Ovary (tissue), 9 donors: ENCODE data around the gene XCL2. TPM values are rescaled to one million over a fixed set of nuclear protein-coding genes. Genes with fewer than 3 reads are reported as not detected.

Source experiments
- DNase-seq, 5 donors: peaks; one replicate each; pipeline ENCODE4 v3.0.0-alpha.2; 2019 to 2020
- H3K27ac ChIP-seq, 2 donors: fragments of 200-600 bp; one replicate each; pipeline versions ENCODE4 v1.5.1 to v1.8.0; 2019 to 2022
- H3K27me3 ChIP-seq: fragments of 200-600 bp; one replicate; pipeline ENCODE4 v1.8.0; 2022
- H3K36me3 ChIP-seq: fragments of 200-600 bp; sonication (generic); one replicate; pipeline ENCODE4 v1.5.1; 2019
- H3K4me1 ChIP-seq: one replicate; pipeline ENCODE4 v1.8.1; 2013; ENCODE audit warnings: mild to moderate bottlenecking, moderate library complexity; ENCODE audit not compliant: insufficient read depth
- H3K4me3 ChIP-seq: fragments of 200-600 bp; sonication (generic); one replicate; pipeline ENCODE4 v1.5.1; 2017
- H3K9me3 ChIP-seq, 2 donors: fragments of 200-600 bp in 1 of 2; sonication (generic) in 1 of 2; one replicate each; pipeline versions ENCODE4 v1.5.1 to v1.8.1; 2013 to 2019; ENCODE audit warnings: mild to moderate bottlenecking in 1 of 2, moderate library complexity in 1 of 2
- EP300 ChIP-seq: sonication (generic); formaldehyde crosslinking; IDR thresholded peaks from one replicate; pipeline ENCODE4 v1.6.1; 2017; ENCODE audit warnings: antibody characterized with exemption
- POLR2A ChIP-seq: fragments of 450-650 bp; IDR thresholded peaks from one replicate; pipeline ENCODE4 v1.6.1; 2017; ENCODE audit warnings: antibody characterized with exemption, mild to moderate bottlenecking, moderate library complexity
- WGBS, 3 donors: extraction: QIAGEN DNeasy Blood & Tissue Kit in 1 of 3; methylation state at CpG; one replicate each; pipeline versions ENCODE4 v1.1.5 to v1.1.7; 2013 to 2017; 5-methylcytosine and 5-hydroxymethylcytosine counted together
- intact Hi-C, 4 donors: fragments of 100-400 bp; cut with DNase I; formaldehyde crosslinking; loops; one replicate each; pipeline versions ENCODE4 v1.11.0 to v1.15.1; 2022 to 2023
- polyA plus RNA-seq, 2 donors: library from polyadenylated mRNA; stranded (reverse); fragments of 200-250 nt in 1 of 2; fragments of 350-450 nt in 1 of 2; fragmentation: Illumina TruSeq in 1 of 2; extraction: RNeasy Lipid Tissue Mini Kit (QIAGEN cat#74804) in 1 of 2; gene quantifications; one replicate each; pipeline ENCODE4 v1.2.3, GENCODE V29; 2013 to 2014
- total RNA-seq, 7 donors: library from RNA; depleted of rRNA in 2 of 7; stranded (reverse); fragments of >200 nt in 2 of 7; fragmentation: NEBNext Ultra II Directional in 3 of 7; extraction: Animal tissue kit (Norgen Biotek cat#: 25700) in 3 of 7; gene quantifications; one replicate each; pipeline versions ENCODE4 v1.1.0 to v1.2.4, GENCODE V29; 2016 to 2023
- TF ChIP-seq, protein P1 (sequence below), 3 donors: fragments of 450-650 bp in 2 of 3; fragments of 200-600 bp in 1 of 3; IDR thresholded peaks; one replicate each; pipeline versions ENCODE4 v1.5.1 to v1.8.0; 2016 to 2022; ENCODE audit warnings: antibody characterized with exemption in 3 of 3, mild to moderate bottlenecking in 1 of 3
- donor health status: DM: no; HTN: no; CAD: no; lungs with moderate emphysema.
- donor health status: DM: no; HTN: no; CAD: no.
- donor health status: Bipolar disorder and iron deficiency.
- donor health status: DM: yes; HTN: yes; CAD: no.
- donor health status: DM: no; HTN: no; CAD: no.
- donor health status: DM: yes; HTN: yes; CAD: no.

The XCL2 gene
- total and polyA plus RNA-seq, 9 donors = 0.48 to 3.9 (median 0.70) TPM; not detected in 3

DNA sequence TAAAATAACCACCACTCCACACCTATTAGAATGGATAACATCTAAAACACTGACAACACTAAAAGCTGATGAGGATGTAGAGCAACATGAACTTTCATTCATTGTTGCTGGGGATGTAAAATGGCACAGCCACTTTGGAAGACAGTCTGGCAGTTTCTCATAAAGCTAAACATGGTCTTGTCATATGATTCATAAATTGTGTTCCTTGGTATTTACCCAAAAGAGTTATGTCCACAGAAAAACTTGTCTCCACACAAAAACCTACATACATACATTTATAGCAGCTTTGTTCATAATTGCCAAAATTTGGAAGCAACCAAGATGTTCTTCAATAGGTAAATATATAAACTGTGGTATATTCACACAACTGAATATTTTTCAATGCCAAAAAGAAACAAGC, 16.6 kb upstream of the XCL2 start:
- no peaks in the 10 kb centered on the region for H3K27me3 ChIP-seq
- H3K4me3 ChIP-seq = no peak overlapping the region
- intact Hi-C loops = no loop called here
- no peak for DNase-seq
- no peaks in the 10 kb centered on the region for H3K36me3 ChIP-seq
- no peaks in the 10 kb centered on the region for H3K9me3 ChIP-seq
- no peaks in the 10 kb centered on the region for H3K4me1 ChIP-seq
- no peak for TF ChIP-seq EP300
- TF ChIP-seq POLR2A = no peak
- TF ChIP-seq, protein P1, sequence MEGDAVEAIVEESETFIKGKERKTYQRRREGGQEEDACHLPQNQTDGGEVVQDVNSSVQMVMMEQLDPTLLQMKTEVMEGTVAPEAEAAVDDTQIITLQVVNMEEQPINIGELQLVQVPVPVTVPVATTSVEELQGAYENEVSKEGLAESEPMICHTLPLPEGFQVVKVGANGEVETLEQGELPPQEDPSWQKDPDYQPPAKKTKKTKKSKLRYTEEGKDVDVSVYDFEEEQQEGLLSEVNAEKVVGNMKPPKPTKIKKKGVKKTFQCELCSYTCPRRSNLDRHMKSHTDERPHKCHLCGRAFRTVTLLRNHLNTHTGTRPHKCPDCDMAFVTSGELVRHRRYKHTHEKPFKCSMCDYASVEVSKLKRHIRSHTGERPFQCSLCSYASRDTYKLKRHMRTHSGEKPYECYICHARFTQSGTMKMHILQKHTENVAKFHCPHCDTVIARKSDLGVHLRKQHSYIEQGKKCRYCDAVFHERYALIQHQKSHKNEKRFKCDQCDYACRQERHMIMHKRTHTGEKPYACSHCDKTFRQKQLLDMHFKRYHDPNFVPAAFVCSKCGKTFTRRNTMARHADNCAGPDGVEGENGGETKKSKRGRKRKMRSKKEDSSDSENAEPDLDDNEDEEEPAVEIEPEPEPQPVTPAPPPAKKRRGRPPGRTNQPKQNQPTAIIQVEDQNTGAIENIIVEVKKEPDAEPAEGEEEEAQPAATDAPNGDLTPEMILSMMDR (IDR thresholded peaks at IDR 0.05) = no peak
- no peak overlapping the region for H3K27ac ChIP-seq

DNA sequence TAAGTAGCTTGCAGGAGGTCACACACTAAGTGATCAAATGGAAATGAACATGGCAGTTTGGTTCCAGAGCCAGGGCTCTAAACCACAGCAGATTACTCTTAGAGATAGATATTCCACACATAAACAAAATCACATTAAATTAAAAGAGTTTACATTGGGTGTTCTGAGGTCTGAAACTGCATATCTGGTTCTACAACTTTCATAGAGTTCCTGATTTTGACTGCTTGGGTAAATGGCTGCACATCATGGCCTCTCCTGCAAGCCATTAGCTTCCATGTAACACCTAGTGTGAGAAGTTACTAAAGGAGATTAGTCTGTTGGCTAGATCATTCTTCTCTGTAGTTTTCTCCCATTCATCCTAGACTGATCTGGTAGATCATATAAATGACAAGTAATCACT, 12.8 kb upstream of the XCL2 start:
- H3K9me3 ChIP-seq = no peaks in the 10 kb centered on the region
- TF ChIP-seq POLR2A (no peak), EP300 (no peak)
- TF ChIP-seq, protein P1 (IDR thresholded peaks at IDR 0.05) = no peak
- H3K4me1 ChIP-seq = no peaks in the 10 kb centered on the region
- H3K27me3 ChIP-seq = no peaks in the 10 kb centered on the region
- H3K4me3 ChIP-seq = no peak overlapping the region
- no peaks in the 10 kb centered on the region for H3K36me3 ChIP-seq
- intact Hi-C loops = no loop called here
- no peak overlapping the region for H3K27ac ChIP-seq
- DNase-seq = no peak

DNA sequence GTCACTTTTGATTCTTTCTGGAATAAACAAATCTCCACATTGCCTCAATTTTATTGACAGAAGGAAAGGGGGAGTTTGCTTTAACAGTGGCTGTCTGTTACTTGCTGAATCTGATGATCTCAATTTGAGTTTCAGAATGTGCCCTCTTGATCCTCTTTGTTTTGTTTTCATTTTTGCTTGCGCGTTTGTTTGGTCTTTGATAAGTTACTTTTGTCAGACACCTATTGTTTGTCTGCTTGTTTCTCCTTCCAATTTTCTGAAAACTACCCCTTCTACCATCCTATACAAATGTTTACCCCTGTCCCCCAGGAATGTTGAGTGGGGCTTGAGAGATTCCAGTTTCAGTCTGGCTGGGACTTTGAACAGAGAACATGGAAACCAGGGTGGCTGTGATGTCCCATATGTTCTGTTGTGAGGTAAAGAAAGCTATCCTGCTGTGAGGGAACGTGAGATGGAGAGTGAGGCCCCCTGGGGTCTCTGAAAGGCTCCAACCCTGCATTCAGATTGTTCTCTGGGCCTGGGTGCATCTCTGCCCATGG, 11.8 kb upstream of the XCL2 start:
- intact Hi-C loops = no loop called here
- Histone ChIP-seq H3K4me3 (no peak overlapping the region), H3K27ac (no peak overlapping the region), H3K4me1 (no peaks in the 10 kb centered on the region), H3K27me3 (no peaks in the 10 kb centered on the region), H3K9me3 (no peaks in the 10 kb centered on the region), H3K36me3 (no peaks in the 10 kb centered on the region)
- no peak for TF ChIP-seq EP300
- no peak for DNase-seq
- 64 to 85% (median 72%) methylated on average over 3 of the region's 3 CpGs for WGBS, 3 donors

DNA sequence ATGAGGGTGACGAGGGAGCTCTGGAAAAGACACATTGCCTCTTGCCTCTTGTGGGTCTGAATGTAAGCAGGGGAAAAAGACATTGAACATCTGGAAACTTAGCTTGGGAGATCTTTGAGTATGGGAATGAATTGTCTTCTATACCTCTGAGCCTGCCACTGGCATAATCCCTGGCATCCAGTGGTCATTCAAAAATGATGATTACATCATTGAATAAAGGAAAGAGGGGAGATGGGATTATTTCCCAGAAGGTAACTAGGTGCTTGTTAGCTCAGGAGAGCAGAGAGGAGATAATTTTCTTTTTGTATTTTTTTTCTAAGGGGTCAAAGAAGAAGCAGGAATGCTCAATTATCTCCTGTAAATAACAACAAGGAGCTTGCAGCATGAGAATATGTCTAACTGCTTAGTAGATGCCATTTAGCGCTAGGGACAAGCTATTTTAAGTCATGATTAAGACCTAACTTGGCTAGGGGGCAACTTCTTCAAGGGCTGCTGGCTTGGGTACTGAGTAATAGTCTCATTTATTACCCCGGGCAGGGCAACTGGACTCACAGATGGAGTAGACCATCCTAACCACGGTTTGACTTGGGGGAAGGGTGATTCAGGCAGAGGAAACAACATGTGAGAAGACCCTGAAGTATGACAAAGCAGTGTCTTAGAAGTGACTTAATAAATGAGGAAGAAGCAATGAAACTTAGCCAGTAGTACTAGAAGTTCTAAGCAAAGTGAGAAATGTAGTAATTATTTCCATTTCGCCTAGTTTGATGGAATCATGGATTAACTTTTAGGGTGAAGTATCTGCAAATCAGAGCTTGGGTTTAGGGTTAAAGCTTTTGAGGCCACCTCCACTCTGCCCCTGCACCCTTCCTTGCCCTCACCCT, 11.0 kb upstream of the XCL2 start:
- Histone ChIP-seq H3K4me1 (no peaks in the 10 kb centered on the region), H3K4me3 (no peak overlapping the region), H3K27me3 (no peaks in the 10 kb centered on the region), H3K27ac (no peak overlapping the region), H3K36me3 (no peaks in the 10 kb centered on the region), H3K9me3 (no peaks in the 10 kb centered on the region)
- DNase-seq = no peak
- intact Hi-C loops = no loop called here
- WGBS, 3 donors = 93 to 94% (median 93%) methylated on average over 5 of the region's 5 CpGs
- TF ChIP-seq POLR2A (no peak), EP300 (no peak)
- TF ChIP-seq, protein P1 (IDR thresholded peaks at IDR 0.05) = no peak
